Body of pancreas (tissue), 4 donors: Measurements from ENCODE around the gene TIMP2. TPM values are rescaled to one million over a fixed set of nuclear protein-coding genes. Genes with fewer than 3 reads are reported as not detected.
"Not testable (repeated sequence)": the region's sequence is repeated elsewhere in the genome, so short reads cannot be mapped to it uniquely, and the experiment has no call there.

Experiments used
- ATAC-seq: fragments of 150-250 bp; one replicate; pipeline ENCODE4 v1.9.1; 2016
- DNase-seq, 4 donors: peaks; one replicate each; pipeline ENCODE4 v3.0.0-alpha.2; 2019
- H3K27ac ChIP-seq, 4 donors: fragments of 200-600 bp; sonication (generic); 1 replicate in 3 of 4; 2 replicates in 1 of 4; pipeline versions ENCODE4 v1.5.1 to v1.6.1; 2016 to 2019; ENCODE audit warnings: mild to moderate bottlenecking in 1 of 4, mixed read lengths in 1 of 4, moderate library complexity in 1 of 4
- H3K27me3 ChIP-seq, 2 donors: fragments of 200-600 bp; sonication (generic); one replicate each; pipeline ENCODE4 v1.6.0; 2016; ENCODE audit warnings: mild to moderate bottlenecking in 1 of 2
- H3K36me3 ChIP-seq, 2 donors: fragments of 200-600 bp; sonication (generic); replicated peaks in 1 of 2; 2 replicates each; pipeline ENCODE4 v1.5.1; 2016; ENCODE audit warnings: low read depth in 2 of 2; ENCODE audit not compliant: insufficient read depth in 1 of 2
- H3K4me1 ChIP-seq: fragments of 200-600 bp; sonication (generic); one replicate; pipeline ENCODE4 v1.6.0; 2016
- H3K4me3 ChIP-seq, 2 donors: fragments of 200-600 bp; sonication (generic); 1 replicate in 1 of 2; 2 replicates in 1 of 2; pipeline ENCODE4 v1.5.1; 2016 to 2019
- H3K9me3 ChIP-seq, 3 donors: fragments of 200-600 bp; sonication (generic); 1 replicate in 2 of 3; 2 replicates in 1 of 3; pipeline ENCODE4 v1.5.1; 2016
- POLR2A ChIP-seq, 3 donors: fragments of 450-650 bp; IDR thresholded peaks; one replicate each; pipeline ENCODE4 v1.6.1; 2016; ENCODE audit warnings: antibody characterized with exemption in 3 of 3, mild to moderate bottlenecking in 2 of 3
- WGBS, 2 donors: methylation state at CpG; one replicate each; pipeline ENCODE4 v1.1.5; 2017; 5-methylcytosine and 5-hydroxymethylcytosine counted together
- intact Hi-C: fragments of 100-400 bp; cut with DNase I; formaldehyde crosslinking; loops from one replicate; pipeline ENCODE4 v1.15.1; 2023
- total RNA-seq, 2 donors: library from RNA; depleted of rRNA; stranded (reverse); fragments of >200 nt; gene quantifications; one replicate each; pipeline ENCODE4 v1.1.0, GENCODE V29; 2016
- TF ChIP-seq, protein P1 (sequence below), 7 experiments: fragments of 450-650 bp in 4 of 7; fragments of 200-600 bp in 3 of 7; sonication (generic) in 3 of 7; IDR thresholded peaks; one replicate each; pipeline ENCODE4 v1.5.1; 2016 to 2019; ENCODE audit warnings: antibody characterized with exemption in 7 of 7

The TIMP2 gene
- total RNA-seq, 2 donors from 2014 or later, result 50.1 to 53.7 TPM

DNA sequence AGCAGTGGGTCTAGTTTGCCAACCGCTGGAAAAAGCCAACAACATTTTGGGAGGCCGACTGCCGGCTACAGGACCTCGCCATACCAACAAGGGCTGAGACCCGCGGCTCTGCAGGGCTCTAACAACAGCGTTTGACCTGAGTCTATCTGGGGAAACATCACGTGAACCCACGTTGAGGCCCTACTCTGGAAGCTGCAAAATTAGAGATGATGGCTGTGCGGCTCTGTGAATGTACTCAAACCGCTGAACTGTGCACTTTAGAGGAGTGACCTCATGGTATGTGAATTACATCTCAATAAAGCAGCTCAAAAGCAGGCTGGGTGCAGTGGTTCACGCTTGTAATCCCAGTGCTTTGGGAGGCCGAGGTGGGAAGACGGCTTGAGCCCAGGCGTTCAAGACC lies 12.1 kb downstream of the TIMP2 start:
- Histone ChIP-seq H3K4me3 (no peak overlapping the region), H3K9me3 (no peaks in the 10 kb centered on the region), H3K4me1 (peaks cover 64% of the 10 kb centered on the region), H3K27me3 (no peaks in the 10 kb centered on the region), H3K36me3 (no peaks in the 10 kb centered on the region), H3K27ac (peak overlapping the region in 2 of 4 donors; percentile 10 to 68)
- intact Hi-C loops, result no loop called here
- TF ChIP-seq, protein P1, sequence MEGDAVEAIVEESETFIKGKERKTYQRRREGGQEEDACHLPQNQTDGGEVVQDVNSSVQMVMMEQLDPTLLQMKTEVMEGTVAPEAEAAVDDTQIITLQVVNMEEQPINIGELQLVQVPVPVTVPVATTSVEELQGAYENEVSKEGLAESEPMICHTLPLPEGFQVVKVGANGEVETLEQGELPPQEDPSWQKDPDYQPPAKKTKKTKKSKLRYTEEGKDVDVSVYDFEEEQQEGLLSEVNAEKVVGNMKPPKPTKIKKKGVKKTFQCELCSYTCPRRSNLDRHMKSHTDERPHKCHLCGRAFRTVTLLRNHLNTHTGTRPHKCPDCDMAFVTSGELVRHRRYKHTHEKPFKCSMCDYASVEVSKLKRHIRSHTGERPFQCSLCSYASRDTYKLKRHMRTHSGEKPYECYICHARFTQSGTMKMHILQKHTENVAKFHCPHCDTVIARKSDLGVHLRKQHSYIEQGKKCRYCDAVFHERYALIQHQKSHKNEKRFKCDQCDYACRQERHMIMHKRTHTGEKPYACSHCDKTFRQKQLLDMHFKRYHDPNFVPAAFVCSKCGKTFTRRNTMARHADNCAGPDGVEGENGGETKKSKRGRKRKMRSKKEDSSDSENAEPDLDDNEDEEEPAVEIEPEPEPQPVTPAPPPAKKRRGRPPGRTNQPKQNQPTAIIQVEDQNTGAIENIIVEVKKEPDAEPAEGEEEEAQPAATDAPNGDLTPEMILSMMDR (IDR thresholded peaks at IDR 0.05), result no peak
- TF ChIP-seq POLR2A (IDR thresholded peaks at IDR 0.05), result no peak
- WGBS, 2 donors, result 92 to 96% methylated on average over 15 of the region's 15 CpGs
- no peak for ATAC-seq
- no peak for DNase-seq

DNA sequence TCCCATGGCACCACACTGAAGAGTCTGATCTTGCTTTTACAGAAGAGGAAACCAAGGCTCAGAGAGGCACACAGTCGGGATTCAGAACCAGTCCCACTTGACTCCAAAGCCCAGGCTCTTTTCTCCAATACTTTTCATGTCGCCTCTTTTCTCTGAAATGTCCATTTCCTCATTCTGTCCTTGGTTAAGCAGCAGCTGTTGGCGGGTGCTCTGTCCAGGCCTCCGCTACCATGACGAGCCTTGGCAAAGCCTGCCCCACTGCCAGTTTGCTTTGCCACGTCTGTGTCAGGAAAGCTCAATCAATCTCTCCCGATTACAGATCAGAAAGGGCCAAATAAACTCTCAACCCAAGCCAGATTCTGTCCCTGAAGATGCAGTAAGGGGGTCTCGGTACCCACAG lies 13.1 kb downstream of the TIMP2 start:
- H3K27me3 ChIP-seq, result no peaks in the 10 kb centered on the region
- H3K9me3 ChIP-seq, result no peaks in the 10 kb centered on the region
- H3K27ac ChIP-seq, result peak overlapping the region; percentile 39 to 82 (median 70)
- H3K36me3 ChIP-seq, result no peaks in the 10 kb centered on the region
- intact Hi-C loops, result no loop called here
- 27 to 30% methylated on average over 8 of the region's 8 CpGs for WGBS, 2 donors
- no peak for TF ChIP-seq POLR2A (IDR thresholded peaks at IDR 0.05)
- TF ChIP-seq, protein P1 (IDR thresholded peaks at IDR 0.05), result no peak
- peak; percentile 54 for ATAC-seq
- peak; percentile 65 to 78 (median 72) for DNase-seq
- H3K4me1 ChIP-seq, result peaks cover 70% of the 10 kb centered on the region
- no peak overlapping the region for H3K4me3 ChIP-seq

DNA sequence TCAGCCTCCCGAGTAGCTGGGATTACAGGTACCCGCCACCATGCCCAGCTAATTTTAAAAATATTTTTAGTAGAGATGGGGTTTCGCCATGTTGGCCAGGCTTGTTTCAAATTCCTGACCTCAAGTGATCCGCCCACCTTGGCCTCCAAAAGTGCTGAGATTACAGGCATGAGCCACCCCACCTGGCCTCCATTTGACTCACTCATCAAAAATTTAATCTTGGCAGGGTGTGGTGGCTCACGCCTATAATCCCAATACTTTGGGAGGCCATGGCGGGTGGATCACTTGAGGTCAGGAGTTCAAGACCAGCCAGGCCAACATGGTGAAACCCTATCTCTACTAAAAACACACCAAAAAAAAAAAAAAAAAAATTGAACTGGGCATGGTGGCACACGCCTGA lies 13.6 kb downstream of the TIMP2 start:
- DNase-seq, H3K4me3 ChIP-seq, H3K27me3 ChIP-seq, intact Hi-C loops, H3K9me3 ChIP-seq, ATAC-seq, H3K36me3 ChIP-seq: not testable (repeated sequence)
- peaks cover 67% of the 10 kb centered on the region for H3K4me1 ChIP-seq
- peak overlapping the region in 3 of 4 donors; percentile 68 to 82 (median 72) for H3K27ac ChIP-seq
- WGBS, 2 donors, result 82 to 83% methylated on average over 4 to 7 of the region's 7 CpGs

DNA sequence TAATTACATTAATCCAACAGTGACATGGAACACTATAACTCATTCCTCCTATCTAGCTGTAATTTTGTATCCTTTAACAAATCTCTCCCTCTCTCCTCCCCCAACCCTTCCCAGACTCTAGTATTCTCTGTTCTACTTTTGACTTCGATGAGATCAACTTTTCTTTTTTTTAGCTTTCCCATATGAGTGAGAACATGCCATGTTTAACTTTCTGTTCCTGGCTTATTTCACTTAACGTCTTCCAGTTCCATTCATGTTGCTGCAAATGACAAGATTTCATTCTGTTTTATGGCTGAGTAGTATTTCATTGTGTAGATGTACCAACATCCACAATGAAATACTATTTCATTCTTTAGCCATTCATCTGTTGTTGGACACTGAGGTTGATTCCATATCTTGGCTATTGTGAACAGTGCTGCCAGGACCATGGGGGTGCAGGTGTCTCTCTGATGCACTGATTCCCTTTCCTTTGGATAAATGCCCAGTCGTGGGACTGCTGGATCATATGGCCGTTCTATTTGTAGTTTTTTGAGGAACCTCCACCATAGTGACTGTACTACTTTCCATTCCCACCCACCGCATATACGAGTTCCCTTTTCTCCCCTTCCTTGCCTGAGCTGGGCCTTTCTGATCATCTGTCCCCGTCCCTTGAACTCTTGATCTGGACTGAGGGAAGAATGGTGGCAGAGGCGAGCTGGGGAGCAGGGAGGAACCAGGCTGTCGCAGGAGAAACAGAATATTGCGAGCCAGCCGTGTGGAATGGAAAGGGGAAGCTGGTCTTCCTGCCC lies 14.5 kb downstream of the TIMP2 start:
- TF ChIP-seq, protein P1 (IDR thresholded peaks at IDR 0.05), result no peak
- no peak for TF ChIP-seq POLR2A (IDR thresholded peaks at IDR 0.05)
- no peak for ATAC-seq
- DNase-seq, result peak in 1 of 4 donors; percentile 67
- WGBS, 2 donors, result 70 to 88% methylated on average over 11 of the region's 11 CpGs
- intact Hi-C loops, result no loop called here
- Histone ChIP-seq H3K9me3 (no peaks in the 10 kb centered on the region), H3K27ac (peak overlapping the region in 3 of 4 donors; percentile 10 to 82 (median 68)), H3K4me1 (peaks cover 58% of the 10 kb centered on the region), H3K4me3 (no peak overlapping the region), H3K27me3 (no peaks in the 10 kb centered on the region), H3K36me3 (no peaks in the 10 kb centered on the region)

DNA sequence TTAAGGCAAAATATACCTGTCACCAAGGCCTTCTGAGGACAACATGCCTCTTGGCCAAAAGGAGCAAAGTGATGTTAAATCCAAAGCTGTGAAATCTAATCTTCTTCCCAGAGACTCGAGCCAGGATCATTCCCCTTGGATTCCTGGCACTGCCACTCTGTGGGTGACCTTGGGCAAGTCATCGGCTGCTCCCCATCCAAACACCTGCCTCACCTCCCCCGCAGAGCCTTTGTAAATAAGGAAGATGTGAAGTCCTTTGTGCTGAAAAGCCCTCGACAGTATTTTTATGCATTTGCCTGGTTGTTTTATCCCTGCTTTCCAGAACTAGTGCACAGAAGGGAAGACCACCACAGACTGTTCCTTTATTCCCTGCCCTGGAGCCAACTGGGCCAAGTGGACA lies 16.8 kb downstream of the TIMP2 start:
- H3K9me3 ChIP-seq, result no peaks in the 10 kb centered on the region
- no peaks in the 10 kb centered on the region for H3K27me3 ChIP-seq
- ATAC-seq (peak; percentile 93), DNase-seq (peak; percentile 82 to 93 (median 87))
- H3K4me3 ChIP-seq, result no peak overlapping the region
- WGBS, 2 donors, result 8 to 18% methylated on average over 4 of the region's 4 CpGs
- H3K4me1 ChIP-seq, result peaks cover 49% of the 10 kb centered on the region
- H3K27ac ChIP-seq, result peak overlapping the region; percentile 56 to 88 (median 86)
- no peaks in the 10 kb centered on the region for H3K36me3 ChIP-seq
- TF ChIP-seq POLR2A (IDR thresholded peaks at IDR 0.05), result no peak
- TF ChIP-seq, protein P1 (IDR thresholded peaks at IDR 0.05), result no peak
- intact Hi-C loops, result no loop called here
